ENCODE results near the gene LEF1.

DNA sequence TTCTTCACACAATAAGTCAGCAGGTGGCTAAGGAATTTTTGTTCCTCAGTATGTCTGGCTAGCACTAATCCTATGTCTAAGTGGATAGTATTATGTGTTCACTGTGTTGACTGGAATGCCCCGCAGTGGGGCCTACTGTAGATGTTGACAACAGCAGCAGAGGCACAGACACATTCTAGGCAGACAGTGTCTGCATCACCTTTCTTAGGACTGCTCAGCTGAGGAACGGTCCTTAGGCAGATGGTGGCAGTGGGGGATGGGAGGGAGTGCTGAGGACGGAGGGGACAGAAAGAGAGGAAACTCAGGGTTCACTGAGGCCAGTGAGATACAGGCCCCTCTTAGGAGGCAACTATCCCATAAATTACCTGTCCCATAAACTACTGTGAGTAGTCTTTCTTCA is 44.6 kb upstream of the LEF1 start:
- TF ChIP-seq EZH2 (IDR thresholded peaks at IDR 0.05; ENCODE audit: low read depth, unreplicated experiment) = no peak
- TF ChIP-seq CTCF (conservative IDR thresholded peaks at IDR 0.05; ENCODE audit: low read depth in 2 of 2) = no peak
- TF ChIP-seq EZH2phosphoT487 (IDR thresholded peaks at IDR 0.05; ENCODE audit: unreplicated experiment) = no peak
- no peak for TF ChIP-seq ZNF331 (CRISPR knock-in tag; IDR thresholded peaks at IDR 0.05; ENCODE audit: low read depth)
- TF ChIP-seq POLR2AphosphoS5 (IDR thresholded peaks at IDR 0.05; ENCODE audit: low read depth) = no peak
- TF ChIP-seq ETS1 (IDR thresholded peaks at IDR 0.05) = no peak
- no peak for TF ChIP-seq JUNB (IDR thresholded peaks at IDR 0.05; ENCODE audit: unreplicated experiment)

Data from GM23338 (cell line).